GM19240 (cell line): Measurements from ENCODE around the gene EDN1.

ENCODE experiments used
- DNase-seq: peaks from one replicate; pipeline ENCODE4 v3.0.0; 2011; ENCODE audit warnings: low spot score; ENCODE audit not compliant: insufficient read length

Gene EDN1

DNA sequence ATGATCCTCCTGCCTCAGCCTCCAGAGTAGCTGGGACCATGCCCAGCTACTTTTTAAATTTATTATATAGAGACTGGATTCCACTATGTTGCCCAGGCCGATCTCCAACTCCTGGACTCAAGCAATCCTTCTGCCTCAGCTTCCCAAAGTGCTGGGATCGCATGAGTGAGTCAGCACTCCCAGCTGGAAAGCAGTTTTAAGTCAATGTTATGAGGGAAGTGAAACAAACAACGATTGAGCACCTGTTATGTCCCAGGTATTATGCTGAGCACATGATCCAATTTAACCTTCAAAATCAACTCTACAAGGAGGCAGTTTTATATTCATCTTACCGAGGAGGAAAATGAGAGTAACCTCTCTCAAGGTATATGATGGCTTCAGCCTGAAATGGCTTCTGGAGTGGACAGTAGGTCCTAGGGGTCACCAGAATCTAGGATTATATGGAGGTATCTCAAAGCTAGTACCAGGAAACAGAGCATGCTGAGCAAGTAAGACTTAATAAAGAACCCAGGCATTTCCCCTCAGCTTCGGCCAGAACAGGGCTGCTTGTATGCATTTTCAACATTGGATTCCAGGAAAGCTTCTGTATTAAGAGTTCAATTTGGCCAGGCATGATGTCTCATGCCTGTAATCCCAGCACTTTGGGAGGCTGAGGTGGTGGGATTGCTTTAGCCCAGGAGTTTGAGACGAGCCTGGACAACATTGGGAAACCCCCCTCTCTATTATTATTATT is 55.0 kb downstream of the EDN1 start:
- DNase-seq = no peak

DNA sequence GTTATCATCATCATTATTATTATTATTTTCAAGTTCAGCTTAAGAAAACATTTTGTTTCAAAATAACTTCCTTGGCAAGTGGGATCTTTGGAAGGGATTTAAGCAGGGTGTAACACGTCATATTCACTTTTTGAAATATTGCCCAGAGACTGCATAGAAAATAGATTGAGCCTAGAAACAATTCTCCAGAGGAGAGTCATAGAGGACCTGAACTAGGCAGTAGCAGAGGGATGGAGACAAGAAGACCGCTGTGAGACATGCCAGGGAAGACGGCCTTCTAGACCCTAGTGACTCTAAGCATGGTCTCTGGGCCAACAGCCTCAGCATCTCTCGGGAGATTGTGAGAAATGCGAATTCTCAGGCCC is 55.5 kb downstream of the EDN1 start:
- no peak for DNase-seq
